Keratinocyte (primary cell): ENCODE data around the gene FCN3. TPM values are rescaled to one million over a fixed set of nuclear protein-coding genes. Genes with fewer than 3 reads are reported as not detected.

ENCODE experiments used
- DNase-seq: peaks from one replicate; pipeline ENCODE4 v3.0.0-alpha.2; 2011; ENCODE audit warnings: low read depth, missing footprints, low spot score
- FAIRE-seq: peaks from 2 replicates; lab custom pipeline; 2011; peaks lifted over from hg19 to GRCh38; lab: Jason Lieb, UNC
- H2AFZ ChIP-seq: 2 replicates; pipeline ENCODE4 v1.6.0; 2012; ENCODE audit warnings: low read length, control low read depth, inconsistent platforms; ENCODE audit not compliant: control insufficient read depth
- H3K27ac ChIP-seq: 2 replicates; pipeline ENCODE4 v1.5.1; 2011; ENCODE audit warnings: low read length; ENCODE audit not compliant: control insufficient read depth, insufficient read depth
- H3K27me3 ChIP-seq: 3 replicates; pipeline ENCODE4 v1.6.0; 2011; ENCODE audit warnings: low read length; ENCODE audit not compliant: control insufficient read depth, insufficient read depth; ENCODE audit errors: extremely low read depth
- H3K36me3 ChIP-seq, 2 experiments: 2 replicates in 1 of 2; 3 replicates in 1 of 2; pipeline ENCODE4 v1.5.1; 2011; ENCODE audit warnings: low read length in 2 of 2, mild to moderate bottlenecking in 1 of 2; ENCODE audit not compliant: control insufficient read depth in 2 of 2, insufficient read depth in 2 of 2; ENCODE audit errors: extremely low read depth in 1 of 2
- H3K4me1 ChIP-seq: 3 replicates; pipeline ENCODE4 v1.5.1; 2011; ENCODE audit warnings: low read length; ENCODE audit not compliant: control insufficient read depth, insufficient read depth; ENCODE audit errors: extremely low read depth
- H3K4me2 ChIP-seq: 3 replicates; pipeline ENCODE4 v1.6.0; 2011; ENCODE audit warnings: low read depth, low read length; ENCODE audit not compliant: control insufficient read depth, insufficient read depth; ENCODE audit errors: extremely low read depth
- H3K4me3 ChIP-seq, 3 experiments: fragments of 200-600 bp in 1 of 3; sonication (generic) in 1 of 3; 2 replicates in 2 of 3; 3 replicates in 1 of 3; pipeline ENCODE4 v1.5.1; 2011 to 2016; ENCODE audit warnings: low read length in 3 of 3, mild to moderate bottlenecking in 3 of 3, control low read depth in 2 of 3, inconsistent platforms in 1 of 3, low read depth in 1 of 3, mixed read lengths in 1 of 3, mixed run types in 1 of 3, moderate library complexity in 1 of 3; ENCODE audit not compliant: control insufficient read depth in 2 of 3, insufficient read depth in 2 of 3; ENCODE audit errors: extremely low read depth in 1 of 3
- H3K79me2 ChIP-seq: 2 replicates; pipeline ENCODE4 v1.6.0; 2012; ENCODE audit warnings: low read length; ENCODE audit not compliant: control insufficient read depth, insufficient read depth
- H3K9ac ChIP-seq: 3 replicates; pipeline ENCODE4 v1.6.0; 2011; ENCODE audit warnings: low read length; ENCODE audit not compliant: control insufficient read depth, insufficient read depth; ENCODE audit errors: extremely low read depth
- H3K9me1 ChIP-seq: 3 replicates; pipeline ENCODE4 v1.6.0; 2011; ENCODE audit warnings: low read length; ENCODE audit not compliant: control insufficient read depth, insufficient read depth; ENCODE audit errors: extremely low read depth
- H3K9me3 ChIP-seq: 2 replicates; pipeline ENCODE4 v1.5.1; 2012; ENCODE audit warnings: low read depth, low read length; ENCODE audit not compliant: control insufficient read depth
- H4K20me1 ChIP-seq: 3 replicates; pipeline ENCODE4 v1.6.0; 2011; ENCODE audit warnings: low read length; ENCODE audit not compliant: control insufficient read depth, insufficient read depth; ENCODE audit errors: extremely low read depth
- CTCF ChIP-seq, 3 experiments: IDR thresholded peaks in 1 of 3; conservative IDR thresholded peaks in 1 of 3; optimal IDR thresholded peaks in 1 of 3; 2 replicates in 2 of 3; 3 replicates in 1 of 3; pipeline versions ENCODE3 to v1.5.1; 2011; ENCODE audit warnings: low read length in 3 of 3, mild to moderate bottlenecking in 3 of 3, moderate library complexity in 2 of 3, control low read depth in 1 of 3, inconsistent platforms in 1 of 3; ENCODE audit not compliant: insufficient read depth in 2 of 3; ENCODE audit errors: extremely low read depth in 1 of 3
- EZH2 ChIP-seq: IDR thresholded peaks from one replicate; pipeline ENCODE4 v1.6.1; 2012; ENCODE audit warnings: inconsistent platforms, mild to moderate bottlenecking, low read length, moderate library complexity
- dilution Hi-C: fragments of 300-500 bp; cut with MboI; formaldehyde crosslinking; loops from one replicate; pipeline ENCODE4 v1.7.0; 2020; ENCODE audit warnings: low sequenced_read_pairs; ENCODE audit not compliant: extremely low pct_ligation_motif_present
- polyA plus RNA-seq, 5 experiments: library from polyadenylated mRNA; depleted of rRNA in 3 of 5; stranded (reverse) in 3 of 5; stranded (forward) in 1 of 5; unstranded in 1 of 5; fragments of >200 nt; gene quantifications; 1 replicate in 1 of 5; 2 replicates in 3 of 5; 3 replicates in 1 of 5; pipeline versions ENCODE4 v1.2.1 to v1.2.3, GENCODE V29; 2011 to 2012; ENCODE audit warnings: missing spikeins in 2 of 5, low read depth in 1 of 5, low replicate concordance in 1 of 5

The FCN3 gene
- polyA plus RNA-seq, 1 donor (not counting 4 experiments of a cell fraction or from before 2014, with no cell fraction given), result not detected

GRCh38 chr1:27353166-27353565 lies 21.5 kb downstream of the FCN3 start:
- Histone ChIP-seq H3K4me1 (peaks cover 16% of the 10 kb centered on the region), H3K9ac (no peak overlapping the region), H3K36me3 (peaks cover 19 to 20% of the 10 kb centered on the region in 2 experiments), H3K9me1 (no peaks in the 10 kb centered on the region), H3K79me2 (no peaks in the 10 kb centered on the region), H4K20me1 (peaks cover 3% of the 10 kb centered on the region), H3K4me3 (no peak overlapping the region), H3K4me2 (no peak overlapping the region), H3K9me3 (no peaks in the 10 kb centered on the region), H3K27me3 (no peaks in the 10 kb centered on the region), H3K27ac (no peak overlapping the region), H2AFZ (no peak overlapping the region)
- FAIRE-seq (no peak), DNase-seq (no peak)
- TF ChIP-seq CTCF (optimal IDR thresholded peaks at IDR 0.05 in 1 of 3, IDR thresholded peaks at IDR 0.05 in 1 of 3, conservative IDR thresholded peaks at IDR 0.05 in 1 of 3; ENCODE audit: extremely low read depth in 1 of 3, insufficient read depth in 2 of 3, low read length in 3 of 3) (no peak), EZH2 (no peak)
- dilution Hi-C loops, result no loop called here

- no peak for TF ChIP-seq CTCF (optimal IDR thresholded peaks at IDR 0.05 in 1 of 3, IDR thresholded peaks at IDR 0.05 in 1 of 3, conservative IDR thresholded peaks at IDR 0.05 in 1 of 3; ENCODE audit: extremely low read depth in 1 of 3, insufficient read depth in 2 of 3, low read length in 3 of 3)
- TF ChIP-seq EZH2, result no peak
- H3K36me3 ChIP-seq, result peaks cover 14 to 15% of the 10 kb centered on the region in 2 experiments
- FAIRE-seq, result no peak
- dilution Hi-C loops, result no loop called here
- no peak overlapping the region for H3K4me3 ChIP-seq
- H3K9me3 ChIP-seq, result no peaks in the 10 kb centered on the region
- no peak overlapping the region for H3K27ac ChIP-seq
- no peak overlapping the region for H3K9ac ChIP-seq
- H3K4me2 ChIP-seq, result no peak overlapping the region
- H3K79me2 ChIP-seq, result no peaks in the 10 kb centered on the region
- no peaks in the 10 kb centered on the region for H4K20me1 ChIP-seq
- H2AFZ ChIP-seq, result no peak overlapping the region
- no peaks in the 10 kb centered on the region for H3K9me1 ChIP-seq
- peaks cover 18% of the 10 kb centered on the region for H3K4me1 ChIP-seq
- no peaks in the 10 kb centered on the region for H3K27me3 ChIP-seq
- no peak for DNase-seq
Measured at GRCh38 chr1:27351541-27352107, 23.0 kb downstream of the FCN3 start.
